AG10803 (cell line): ENCODE measurements around the gene BARHL1.

ENCODE experiments used
- DNase-seq: peaks from one replicate; pipeline ENCODE4 v3.0.0; 2010; ENCODE audit warnings: low read depth
- H3K4me3 ChIP-seq: 2 replicates; pipeline ENCODE4 v1.5.1; 2011; ENCODE audit warnings: mild to moderate bottlenecking, low read length, control low read depth
- CTCF ChIP-seq: conservative IDR thresholded peaks from 2 replicates; pipeline ENCODE4 v1.5.1; 2011; ENCODE audit warnings: mild to moderate bottlenecking, low read length, control low read depth, inconsistent platforms

BARHL1 gene

GRCh38 chr9:132571806-132572600, 10.4 kb upstream of the BARHL1 start:
- no peak for TF ChIP-seq CTCF
- no peak overlapping the region for H3K4me3 ChIP-seq
- DNase-seq = no peak

GRCh38 chr9:132572921-132573320, 9.5 kb upstream of the BARHL1 start:
- peak; percentile 5 for DNase-seq
- TF ChIP-seq CTCF = no peak
- H3K4me3 ChIP-seq = no peak overlapping the region

- H3K4me3 ChIP-seq = no peak overlapping the region
- peak; percentile 64 for DNase-seq
- TF ChIP-seq CTCF = peak; percentile 77
Observed at GRCh38 chr9:132575005-132575609, 7.3 kb upstream of the BARHL1 start.

GRCh38 chr9:132575811-132576210, 6.6 kb upstream of the BARHL1 start:
- no peak for DNase-seq
- no peak for TF ChIP-seq CTCF

GRCh38 chr9:132577119-132577518, 5.3 kb upstream of the BARHL1 start:
- H3K4me3 ChIP-seq = no peak overlapping the region
- no peak for DNase-seq
- TF ChIP-seq CTCF = no peak

More at GRCh38 chr9:132575811-132576210, 6.6 kb upstream of the BARHL1 start:
- H3K4me3 ChIP-seq = no peak overlapping the region

GRCh38 chr9:132578367-132578932, 4.0 kb upstream of the BARHL1 start:
- no peak for TF ChIP-seq CTCF
- no peak overlapping the region for H3K4me3 ChIP-seq
- DNase-seq = no peak

- H3K4me3 ChIP-seq = no peak overlapping the region
- no peak for DNase-seq
- TF ChIP-seq CTCF = no peak
Observed at GRCh38 chr9:132579427-132579798, 3.0 kb upstream of the BARHL1 start.
